ENCODE data around the gene JTB.

DNA sequence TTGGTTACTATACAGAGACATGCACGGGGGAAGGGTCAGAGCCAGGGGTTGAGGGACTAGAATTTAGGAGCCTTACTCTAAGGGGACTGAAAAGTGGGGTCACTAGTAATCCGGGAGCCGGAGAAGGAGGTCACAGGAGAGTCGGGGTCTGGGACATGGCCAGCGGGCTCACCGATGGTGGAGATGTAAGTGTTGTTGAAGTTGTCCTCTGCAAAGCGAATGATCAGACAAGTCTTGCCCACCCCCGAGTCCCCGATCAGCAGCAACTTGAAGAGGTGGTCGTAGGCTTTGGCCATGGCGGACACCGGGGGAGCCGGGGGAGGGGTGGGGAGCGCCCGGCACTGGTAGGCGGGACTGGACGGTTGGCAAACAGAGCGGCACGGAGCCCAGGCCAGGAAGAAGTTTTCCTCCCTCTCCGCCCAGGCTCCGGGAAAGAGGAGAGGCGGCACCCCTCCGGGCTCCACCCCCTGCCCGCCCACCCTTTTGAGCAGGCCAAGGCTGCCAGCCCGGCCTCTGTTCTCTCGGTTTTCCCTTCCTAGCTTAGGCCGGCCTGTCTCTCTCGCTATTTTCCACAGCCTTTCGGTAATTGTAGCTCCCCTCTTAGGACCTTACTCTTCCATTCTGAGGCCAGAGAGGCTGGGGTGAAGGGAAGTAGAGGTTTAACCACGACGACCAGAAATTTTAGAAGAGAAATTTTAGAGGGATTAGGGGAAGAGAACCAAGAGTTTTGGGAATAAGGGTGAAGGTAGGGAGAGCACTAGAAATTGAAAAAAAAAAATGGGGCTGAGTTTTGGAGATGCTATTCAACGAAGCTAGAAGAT, 8.7 kb upstream of the JTB start, which contains the start of gene RAB13:
- TF ChIP-seq EZH2 (IDR thresholded peaks at IDR 0.05; ENCODE audit: insufficient read depth, poor library complexity, severe bottlenecking): no peak
- TF ChIP-seq EZH2phosphoT487 (IDR thresholded peaks at IDR 0.05; ENCODE audit: insufficient read depth, low read depth): no peak

All from GM23248 (cell line).